SK-N-SH treated with all-trans-retinoic acid at 6 μM for 48 hours (cell line): ENCODE data around the gene PSG1.

Experiments
- ATAC-seq: fragments of 200-7000 bp; cut with Tn5 transposase; 3 replicates; pipeline ENCODE4 v1.9.1; 2020; ENCODE audit warnings: mild to moderate bottlenecking, moderate library complexity
- ARNTL ChIP-seq: fragments of 450-650 bp; formaldehyde crosslinking; IDR thresholded peaks from 2 replicates; pipeline ENCODE4 v1.5.0; 2020; ENCODE audit warnings: low read depth, mild to moderate bottlenecking, moderate library complexity, borderline replicate concordance
- CSDC2 ChIP-seq: fragments of 250-450 bp; sonication (Bioruptor Pico); IDR thresholded peaks from 2 replicates; pipeline ENCODE4 v1.5.0; 2020; ENCODE audit warnings: mild to moderate bottlenecking, moderate library complexity
- ESRRG ChIP-seq: fragments of 250-450 bp; sonication (Bioruptor Pico); IDR thresholded peaks from 2 replicates; pipeline ENCODE4 v1.6.1; 2021; ENCODE audit warnings: mild to moderate bottlenecking
- GLIS3 ChIP-seq: fragments of 250-450 bp; sonication (Bioruptor Pico); IDR thresholded peaks from 2 replicates; pipeline ENCODE4 v1.5.0; 2020; ENCODE audit warnings: mild to moderate bottlenecking, moderate library complexity
- ISL1 ChIP-seq: fragments of 250-450 bp; sonication (Bioruptor Pico); IDR thresholded peaks from 2 replicates; pipeline ENCODE4 v2.1.2; 2022; ENCODE audit warnings: mild to moderate bottlenecking, moderate library complexity
- OSR1 ChIP-seq: fragments of 250-450 bp; sonication (Bioruptor Pico); IDR thresholded peaks from 2 replicates; pipeline ENCODE4 v1.8.0; 2022; ENCODE audit warnings: moderate library complexity, mild to moderate bottlenecking, inconsistent platforms
- PPARA ChIP-seq: fragments of 250-450 bp; sonication (Bioruptor Pico); IDR thresholded peaks from 2 replicates; pipeline ENCODE4 v1.5.0; 2020; ENCODE audit warnings: mild to moderate bottlenecking, borderline replicate concordance
- SNAI2 ChIP-seq: fragments of 250-450 bp; sonication (Bioruptor Pico); IDR thresholded peaks from 2 replicates; pipeline ENCODE4 v1.5.0; 2020; ENCODE audit warnings: mild to moderate bottlenecking, moderate library complexity
- TCF4 ChIP-seq: fragments of 250-450 bp; sonication (Bioruptor Pico); IDR thresholded peaks from 2 replicates; pipeline ENCODE4 v1.8.0; 2021; ENCODE audit warnings: mild to moderate bottlenecking, moderate library complexity, borderline replicate concordance
- TOX ChIP-seq: fragments of 250-450 bp; sonication (Bioruptor Pico); IDR thresholded peaks from 2 replicates; pipeline ENCODE4 v1.8.0; 2021; ENCODE audit warnings: mild to moderate bottlenecking, moderate library complexity, borderline replicate concordance
- ZFP3 ChIP-seq: fragments of 250-450 bp; sonication (Bioruptor Pico); IDR thresholded peaks from 2 replicates; pipeline ENCODE4 v1.5.0; 2020; ENCODE audit warnings: mild to moderate bottlenecking, moderate library complexity
- ZFP30 ChIP-seq: fragments of 450-650 bp; formaldehyde crosslinking; IDR thresholded peaks from 2 replicates; pipeline ENCODE4 v1.5.0; 2022; ENCODE audit warnings: mild to moderate bottlenecking, moderate library complexity
- ZNF565 ChIP-seq: fragments of 450-650 bp; formaldehyde crosslinking; conservative IDR thresholded peaks from 2 replicates; pipeline ENCODE4 v1.5.0; 2020; ENCODE audit warnings: low read depth, mild to moderate bottlenecking, moderate library complexity
- ZNF70 ChIP-seq: fragments of 450-650 bp; formaldehyde crosslinking; IDR thresholded peaks from 2 replicates; pipeline ENCODE4 v1.5.0; 2020; ENCODE audit warnings: mild to moderate bottlenecking, moderate library complexity
- ZNF8 ChIP-seq: fragments of 450-650 bp; formaldehyde crosslinking; IDR thresholded peaks from 2 replicates; pipeline ENCODE4 v1.5.0; 2020; ENCODE audit warnings: mild to moderate bottlenecking, moderate library complexity
- TF ChIP-seq, protein P1 (sequence below): fragments of 250-450 bp; sonication (Bioruptor Pico); IDR thresholded peaks from 2 replicates; pipeline ENCODE4 v1.5.0; 2020; ENCODE audit warnings: mild to moderate bottlenecking, moderate library complexity
- TF ChIP-seq, protein P2 (sequence below): fragments of 250-450 bp; sonication (Bioruptor Pico); IDR thresholded peaks from 2 replicates; pipeline ENCODE4 v1.5.1; 2021; ENCODE audit warnings: mild to moderate bottlenecking, moderate library complexity
- TF ChIP-seq, protein P3 (sequence below): fragments of 250-450 bp; sonication (Bioruptor Pico); IDR thresholded peaks from 2 replicates; pipeline ENCODE4 v1.8.0; 2020; ENCODE audit warnings: mild to moderate bottlenecking, moderate library complexity, borderline replicate concordance
- TF ChIP-seq, protein P4 (sequence below): fragments of 250-450 bp; sonication (Bioruptor Pico); IDR thresholded peaks from 2 replicates; pipeline ENCODE4 v1.5.1; 2020; ENCODE audit warnings: low read depth, mild to moderate bottlenecking, moderate library complexity

PSG1 gene

DNA sequence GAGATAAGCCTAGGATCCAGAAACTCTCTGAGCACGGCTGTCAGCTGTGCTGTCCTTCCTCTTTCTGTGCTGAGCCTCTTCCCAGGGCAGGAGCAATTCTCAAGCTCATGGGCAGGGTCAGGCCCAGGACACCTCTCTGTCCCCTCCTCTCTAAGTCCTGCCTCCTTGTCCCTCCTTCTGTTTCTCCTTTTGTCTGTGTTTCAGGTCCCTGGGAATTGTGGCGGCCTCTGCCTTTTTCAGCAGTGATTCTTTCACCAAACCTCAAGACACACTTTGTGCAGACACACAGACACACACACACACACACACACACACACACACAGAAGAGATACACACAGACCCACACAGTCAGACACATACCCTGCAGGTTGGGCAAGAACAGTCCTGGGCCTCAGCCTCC, at the start of gene PSG1:
PSG1 (minus strand) TSS at position 101 of the 400 bp plus-strand sequence. CDS start 132 bp downstream, outside the sequence.
- TF ChIP-seq SNAI2 (CRISPR knock-in tag) (no peak), ESRRG (CRISPR knock-in tag) (no peak), PPARA (CRISPR knock-in tag) (no peak), TOX (no peak), ZNF565 (no peak), CSDC2 (CRISPR knock-in tag) (no peak), TCF4 (CRISPR knock-in tag) (no peak)
- TF ChIP-seq, protein P1, sequence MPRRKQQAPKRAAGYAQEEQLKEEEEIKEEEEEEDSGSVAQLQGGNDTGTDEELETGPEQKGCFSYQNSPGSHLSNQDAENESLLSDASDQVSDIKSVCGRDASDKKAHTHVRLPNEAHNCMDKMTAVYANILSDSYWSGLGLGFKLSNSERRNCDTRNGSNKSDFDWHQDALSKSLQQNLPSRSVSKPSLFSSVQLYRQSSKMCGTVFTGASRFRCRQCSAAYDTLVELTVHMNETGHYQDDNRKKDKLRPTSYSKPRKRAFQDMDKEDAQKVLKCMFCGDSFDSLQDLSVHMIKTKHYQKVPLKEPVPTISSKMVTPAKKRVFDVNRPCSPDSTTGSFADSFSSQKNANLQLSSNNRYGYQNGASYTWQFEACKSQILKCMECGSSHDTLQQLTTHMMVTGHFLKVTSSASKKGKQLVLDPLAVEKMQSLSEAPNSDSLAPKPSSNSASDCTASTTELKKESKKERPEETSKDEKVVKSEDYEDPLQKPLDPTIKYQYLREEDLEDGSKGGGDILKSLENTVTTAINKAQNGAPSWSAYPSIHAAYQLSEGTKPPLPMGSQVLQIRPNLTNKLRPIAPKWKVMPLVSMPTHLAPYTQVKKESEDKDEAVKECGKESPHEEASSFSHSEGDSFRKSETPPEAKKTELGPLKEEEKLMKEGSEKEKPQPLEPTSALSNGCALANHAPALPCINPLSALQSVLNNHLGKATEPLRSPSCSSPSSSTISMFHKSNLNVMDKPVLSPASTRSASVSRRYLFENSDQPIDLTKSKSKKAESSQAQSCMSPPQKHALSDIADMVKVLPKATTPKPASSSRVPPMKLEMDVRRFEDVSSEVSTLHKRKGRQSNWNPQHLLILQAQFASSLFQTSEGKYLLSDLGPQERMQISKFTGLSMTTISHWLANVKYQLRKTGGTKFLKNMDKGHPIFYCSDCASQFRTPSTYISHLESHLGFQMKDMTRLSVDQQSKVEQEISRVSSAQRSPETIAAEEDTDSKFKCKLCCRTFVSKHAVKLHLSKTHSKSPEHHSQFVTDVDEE (CRISPR knock-in tag): no peak
- TF ChIP-seq, protein P2, sequence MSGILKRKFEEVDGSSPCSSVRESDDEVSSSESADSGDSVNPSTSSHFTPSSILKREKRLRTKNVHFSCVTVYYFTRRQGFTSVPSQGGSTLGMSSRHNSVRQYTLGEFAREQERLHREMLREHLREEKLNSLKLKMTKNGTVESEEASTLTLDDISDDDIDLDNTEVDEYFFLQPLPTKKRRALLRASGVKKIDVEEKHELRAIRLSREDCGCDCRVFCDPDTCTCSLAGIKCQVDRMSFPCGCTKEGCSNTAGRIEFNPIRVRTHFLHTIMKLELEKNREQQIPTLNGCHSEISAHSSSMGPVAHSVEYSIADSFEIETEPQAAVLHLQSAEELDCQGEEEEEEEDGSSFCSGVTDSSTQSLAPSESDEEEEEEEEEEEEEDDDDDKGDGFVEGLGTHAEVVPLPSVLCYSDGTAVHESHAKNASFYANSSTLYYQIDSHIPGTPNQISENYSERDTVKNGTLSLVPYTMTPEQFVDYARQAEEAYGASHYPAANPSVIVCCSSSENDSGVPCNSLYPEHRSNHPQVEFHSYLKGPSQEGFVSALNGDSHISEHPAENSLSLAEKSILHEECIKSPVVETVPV (CRISPR knock-in tag): no peak
- TF ChIP-seq, protein P3, sequence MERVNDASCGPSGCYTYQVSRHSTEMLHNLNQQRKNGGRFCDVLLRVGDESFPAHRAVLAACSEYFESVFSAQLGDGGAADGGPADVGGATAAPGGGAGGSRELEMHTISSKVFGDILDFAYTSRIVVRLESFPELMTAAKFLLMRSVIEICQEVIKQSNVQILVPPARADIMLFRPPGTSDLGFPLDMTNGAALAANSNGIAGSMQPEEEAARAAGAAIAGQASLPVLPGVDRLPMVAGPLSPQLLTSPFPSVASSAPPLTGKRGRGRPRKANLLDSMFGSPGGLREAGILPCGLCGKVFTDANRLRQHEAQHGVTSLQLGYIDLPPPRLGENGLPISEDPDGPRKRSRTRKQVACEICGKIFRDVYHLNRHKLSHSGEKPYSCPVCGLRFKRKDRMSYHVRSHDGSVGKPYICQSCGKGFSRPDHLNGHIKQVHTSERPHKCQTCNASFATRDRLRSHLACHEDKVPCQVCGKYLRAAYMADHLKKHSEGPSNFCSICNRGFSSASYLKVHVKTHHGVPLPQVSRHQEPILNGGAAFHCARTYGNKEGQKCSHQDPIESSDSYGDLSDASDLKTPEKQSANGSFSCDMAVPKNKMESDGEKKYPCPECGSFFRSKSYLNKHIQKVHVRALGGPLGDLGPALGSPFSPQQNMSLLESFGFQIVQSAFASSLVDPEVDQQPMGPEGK (CRISPR knock-in tag): no peak
- no peak for ATAC-seq

DNA sequence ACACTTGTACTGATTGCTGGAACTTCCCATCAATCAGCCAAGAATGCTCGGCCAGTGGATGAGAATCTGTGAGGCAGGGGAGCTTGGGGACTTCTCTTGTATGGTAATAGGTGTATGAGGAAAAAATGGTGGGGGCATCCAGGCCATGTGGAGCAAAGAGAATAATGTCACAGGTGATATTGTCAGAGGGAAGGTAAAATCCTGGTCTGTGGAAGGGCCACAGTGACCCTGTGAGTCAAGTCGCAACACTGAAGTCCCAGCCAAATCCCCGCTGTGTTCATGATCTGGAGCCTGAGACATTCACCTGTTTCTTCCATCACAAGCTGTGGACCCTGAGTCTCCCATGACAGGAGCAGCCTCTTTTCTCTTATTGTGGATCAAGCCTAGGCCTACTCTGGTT, 49.4 kb upstream of the PSG1 start:
- ATAC-seq: no peak
- TF ChIP-seq, protein P3 (CRISPR knock-in tag): no peak
- no peak for TF ChIP-seq ISL1 (CRISPR knock-in tag)
- no peak for TF ChIP-seq ZNF70 (CRISPR knock-in tag)
- TF ChIP-seq CSDC2 (CRISPR knock-in tag): no peak
- TF ChIP-seq ZNF565: no peak
- TF ChIP-seq, protein P4, sequence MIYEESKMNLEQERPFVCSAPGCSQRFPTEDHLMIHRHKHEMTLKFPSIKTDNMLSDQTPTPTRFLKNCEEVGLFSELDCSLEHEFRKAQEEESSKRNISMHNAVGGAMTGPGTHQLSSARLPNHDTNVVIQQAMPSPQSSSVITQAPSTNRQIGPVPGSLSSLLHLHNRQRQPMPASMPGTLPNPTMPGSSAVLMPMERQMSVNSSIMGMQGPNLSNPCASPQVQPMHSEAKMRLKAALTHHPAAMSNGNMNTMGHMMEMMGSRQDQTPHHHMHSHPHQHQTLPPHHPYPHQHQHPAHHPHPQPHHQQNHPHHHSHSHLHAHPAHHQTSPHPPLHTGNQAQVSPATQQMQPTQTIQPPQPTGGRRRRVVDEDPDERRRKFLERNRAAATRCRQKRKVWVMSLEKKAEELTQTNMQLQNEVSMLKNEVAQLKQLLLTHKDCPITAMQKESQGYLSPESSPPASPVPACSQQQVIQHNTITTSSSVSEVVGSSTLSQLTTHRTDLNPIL: no peak
- TF ChIP-seq, protein P1 (CRISPR knock-in tag): no peak
- no peak for TF ChIP-seq TCF4 (CRISPR knock-in tag)
- TF ChIP-seq, all 23 proteins: peak for 0

DNA sequence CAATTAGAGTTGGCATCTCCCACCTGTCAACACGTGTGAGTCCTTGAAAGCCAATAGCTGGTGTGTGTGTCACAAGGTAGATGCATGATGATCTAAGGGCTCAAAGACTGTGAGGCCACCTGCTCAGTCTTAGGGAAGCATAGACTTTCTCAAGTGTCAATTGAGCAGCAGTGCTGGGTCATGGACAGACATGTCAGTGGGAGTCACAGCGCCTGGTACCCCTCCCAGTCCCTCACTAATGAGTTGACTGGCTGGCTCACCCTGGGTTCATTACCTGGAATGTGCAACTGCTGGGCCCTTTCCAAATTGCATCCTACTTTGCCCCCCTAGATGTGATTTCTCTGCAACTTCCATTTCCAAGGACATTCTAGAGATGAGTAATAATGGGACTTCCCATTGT, 47.3 kb upstream of the PSG1 start:
- ATAC-seq: no peak
- TF ChIP-seq, protein P1 (CRISPR knock-in tag): no peak
- no peak for TF ChIP-seq ZNF70 (CRISPR knock-in tag)
- no peak for TF ChIP-seq ESRRG (CRISPR knock-in tag)
- no peak for TF ChIP-seq ZFP3 (CRISPR knock-in tag)
- TF ChIP-seq GLIS3 (CRISPR knock-in tag): no peak
- TF ChIP-seq ZNF8: no peak
- no peak for TF ChIP-seq ISL1 (CRISPR knock-in tag)
- TF ChIP-seq, protein P2 (CRISPR knock-in tag): no peak
- TF ChIP-seq PPARA (CRISPR knock-in tag): no peak
- no peak for TF ChIP-seq OSR1
- no peak for TF ChIP-seq ZFP30 (CRISPR knock-in tag)
- TF ChIP-seq ARNTL: no peak
